Measurements from ENCODE around the gene NCLN. TPM values are rescaled to one million over a fixed set of nuclear protein-coding genes. Genes with fewer than 3 reads are reported as not detected.

Gene NCLN
- total and polyA plus RNA-seq, 7 donors: 15.4 to 86.1 (median 36.4) TPM

- no peak for TF ChIP-seq CTCF (IDR thresholded peaks at IDR 0.05)
- H3K36me3 ChIP-seq (ENCODE audit: insufficient read depth in 1 of 2, low read depth in 1 of 2): peaks cover 0 to 18% of the 10 kb centered on the region in 2 donors
- DNase-seq (no peak), ATAC-seq (no peak)
- 88 to 92% (median 89%) methylated on average over 40 of the region's 40 CpGs for WGBS, 3 donors
- no peak overlapping the region for H3K4me3 ChIP-seq
- H3K27me3 ChIP-seq (ENCODE audit: insufficient read depth in 3 of 3, low read length in 2 of 3): no peaks in the 10 kb centered on the region
- H3K4me1 ChIP-seq: no peaks in the 10 kb centered on the region
- H3K9me3 ChIP-seq: no peaks in the 10 kb centered on the region
- intact Hi-C loops (cut with DNase I): no loop called here
- H3K27ac ChIP-seq: no peak overlapping the region
Observed at GRCh38 chr19:3193256-3194105, 7.8 kb downstream of the NCLN start.

DNA sequence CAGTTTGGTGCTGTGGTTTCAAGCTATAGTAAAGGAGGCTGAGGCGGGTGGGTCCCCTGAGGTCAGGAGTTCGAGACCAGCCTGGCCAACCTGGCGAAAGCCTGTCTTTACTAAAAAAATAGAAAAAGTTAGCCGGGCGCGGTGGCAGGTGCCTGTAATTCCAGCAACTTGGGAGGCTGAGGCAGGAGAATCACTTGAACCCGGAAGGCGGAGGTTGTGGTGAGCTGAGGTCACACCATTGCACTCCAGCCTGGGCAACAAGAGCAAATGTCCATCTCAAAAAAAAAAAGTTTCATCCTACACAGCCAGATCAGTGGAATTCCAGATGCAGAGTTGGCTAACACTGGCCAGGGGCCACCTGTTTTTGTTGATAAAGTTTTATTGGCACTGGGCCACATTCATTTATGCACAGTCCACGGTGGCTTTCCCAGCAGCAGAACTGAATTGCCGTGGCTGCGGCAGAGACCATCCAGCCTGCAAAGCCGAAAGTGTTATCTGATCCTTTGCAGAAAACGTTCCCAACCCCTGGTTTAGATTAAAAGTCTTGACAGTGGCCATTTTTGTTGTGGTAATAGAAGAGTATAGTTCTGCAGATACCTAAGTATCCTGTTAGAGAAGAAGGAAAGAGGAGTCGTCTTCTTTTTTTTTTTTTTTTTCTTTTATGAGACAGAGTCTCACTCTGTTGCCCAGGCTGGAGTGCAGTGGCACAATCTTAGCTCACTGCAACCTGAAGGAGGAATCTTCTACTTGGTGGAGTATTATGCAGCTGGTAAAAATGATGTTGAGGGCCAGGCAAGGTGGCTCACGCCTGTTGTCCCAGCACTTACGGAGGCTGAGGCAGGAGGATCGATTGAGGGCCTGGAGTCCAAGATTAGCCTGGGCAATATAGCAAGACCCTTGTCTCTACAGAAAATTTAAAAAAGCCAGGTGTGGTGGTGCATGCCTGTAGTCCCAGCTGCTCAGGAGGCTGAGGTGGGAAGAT is 8.7 kb downstream of the NCLN start:
- intact Hi-C loops (cut with DNase I): no loop called here
- H3K4me3 ChIP-seq: no peak overlapping the region
- WGBS, 3 donors: 79 to 83% (median 79%) methylated on average over 17 of the region's 17 CpGs
- ATAC-seq: no peak
- no peak for TF ChIP-seq CTCF (IDR thresholded peaks at IDR 0.05)
- H3K36me3 ChIP-seq (ENCODE audit: insufficient read depth in 1 of 2, low read depth in 1 of 2): peaks cover 0 to 23% of the 10 kb centered on the region in 2 donors
- no peaks in the 10 kb centered on the region for H3K4me1 ChIP-seq
- no peaks in the 10 kb centered on the region for H3K27me3 ChIP-seq (ENCODE audit: insufficient read depth in 3 of 3, low read length in 2 of 3)
- no peak overlapping the region for H3K27ac ChIP-seq
- H3K9me3 ChIP-seq: no peaks in the 10 kb centered on the region
- no peak for DNase-seq

GRCh38 chr19:3196064-3196932 is 10.6 kb downstream of the NCLN start:
- no peak overlapping the region for H3K27ac ChIP-seq
- no peak for TF ChIP-seq CTCF (IDR thresholded peaks at IDR 0.05)
- H3K4me1 ChIP-seq: no peaks in the 10 kb centered on the region
- ATAC-seq (no peak), DNase-seq (no peak)
- intact Hi-C loops (cut with DNase I): no loop called here
- no peaks in the 10 kb centered on the region for H3K27me3 ChIP-seq (ENCODE audit: insufficient read depth in 3 of 3, low read length in 2 of 3)
- H3K36me3 ChIP-seq (ENCODE audit: insufficient read depth in 1 of 2, low read depth in 1 of 2): peaks cover 0 to 27% of the 10 kb centered on the region in 2 donors
- H3K4me3 ChIP-seq: no peak overlapping the region
- 88 to 90% (median 88%) methylated on average over 41 to 42 of the region's 42 CpGs for WGBS, 3 donors
- no peaks in the 10 kb centered on the region for H3K9me3 ChIP-seq

GRCh38 chr19:3196933-3197205 is 11.1 kb downstream of the NCLN start:
- intact Hi-C loops (cut with DNase I): no loop called here
- no peaks in the 10 kb centered on the region for H3K9me3 ChIP-seq
- WGBS, 3 donors: 93 to 96% (median 95%) methylated on average over 10 to 14 of the region's 14 CpGs
- no peak for ATAC-seq
- no peak for TF ChIP-seq CTCF (IDR thresholded peaks at IDR 0.05)
- H3K4me3 ChIP-seq: no peak overlapping the region
- H3K27ac ChIP-seq: no peak overlapping the region
- no peaks in the 10 kb centered on the region for H3K4me1 ChIP-seq
- H3K36me3 ChIP-seq (ENCODE audit: insufficient read depth in 1 of 2, low read depth in 1 of 2): peaks cover 0 to 33% of the 10 kb centered on the region in 2 donors
- no peaks in the 10 kb centered on the region for H3K27me3 ChIP-seq (ENCODE audit: insufficient read depth in 3 of 3, low read length in 2 of 3)
- no peak for DNase-seq

Data from psoas muscle (tissue), 8 donors.